H1 (cell line): ENCODE data around the gene SH2D7. TPM values are rescaled to one million over a fixed set of nuclear protein-coding genes. Genes with fewer than 3 reads are reported as not detected.

Source experiments
- CTCF ChIA-PET: fragments of 300-600 bp; sonication (Branson Sonifier 250); formaldehyde crosslinking; loops from one replicate; lab custom pipeline; 2021; ENCODE audit not compliant: partially characterized antibody; lab: Charles Lee
- POLR2A ChIA-PET: fragments of 300-600 bp; sonication (Branson Sonifier 250); formaldehyde crosslinking; loops from one replicate; lab custom pipeline; 2021; ENCODE audit warnings: inconsistent platforms; ENCODE audit not compliant: partially characterized antibody; lab: Charles Lee
- DNase-seq, 2 experiments: peaks; one replicate each; pipeline versions ENCODE4 v3.0.0 to v3.0.0-alpha.2; 2010 to 2022; ENCODE audit warnings: low spot score in 2 of 2, low read depth in 1 of 2, mixed read lengths in 1 of 2
- FAIRE-seq: peaks from 2 replicates; lab custom pipeline; 2011; peaks lifted over from hg19 to GRCh38; lab: Jason Lieb, UNC
- H2AFZ ChIP-seq: 2 replicates; pipeline ENCODE4 v1.8.1; 2012; ENCODE audit warnings: low read length, inconsistent platforms
- H2AK5ac ChIP-seq: 2 replicates; pipeline ENCODE4 v1.6.1; 2013; ENCODE audit warnings: low read depth, low read length
- H2BK120ac ChIP-seq: replicated peaks from 2 replicates; pipeline ENCODE3; 2013; ENCODE audit warnings: low read depth, low read length, inconsistent platforms
- H2BK12ac ChIP-seq: 2 replicates; pipeline ENCODE4 v1.6.1; 2013; ENCODE audit warnings: low read depth, low read length
- H2BK15ac ChIP-seq: 2 replicates; pipeline ENCODE4 v1.6.1; 2013; ENCODE audit warnings: low read length
- H2BK20ac ChIP-seq: 2 replicates; pipeline ENCODE4 v1.6.1; 2013; ENCODE audit warnings: low read length
- H2BK5ac ChIP-seq: 2 replicates; pipeline ENCODE4 v1.6.1; 2013; ENCODE audit warnings: low read depth, low read length
- H3K14ac ChIP-seq: 2 replicates; pipeline ENCODE4 v1.6.1; 2013; ENCODE audit warnings: inconsistent platforms; ENCODE audit not compliant: insufficient read length
- H3K18ac ChIP-seq: 2 replicates; pipeline ENCODE4 v1.6.1; 2013; ENCODE audit warnings: low read length; ENCODE audit errors: extremely low read depth
- H3K23ac ChIP-seq: 2 replicates; pipeline ENCODE4 v1.6.1; 2013; ENCODE audit warnings: inconsistent platforms; ENCODE audit not compliant: insufficient read length
- H3K23me2 ChIP-seq: 2 replicates; pipeline ENCODE4 v1.6.1; 2013; ENCODE audit warnings: low read depth, low read length
- H3K27ac ChIP-seq: 2 replicates; pipeline ENCODE4 v1.6.1; 2011; ENCODE audit warnings: low read depth, low read length, inconsistent platforms
- H3K27me3 ChIP-seq, 4 experiments: replicated peaks in 1 of 4; 1 replicate in 1 of 4; 2 replicates in 3 of 4; pipeline versions ENCODE4 v1.6.1 to v1.8.1; 2011 to 2013; ENCODE audit warnings: low read length in 3 of 4, mild to moderate bottlenecking in 3 of 4, inconsistent platforms in 2 of 4, mixed read lengths in 2 of 4, moderate library complexity in 1 of 4; ENCODE audit not compliant: control insufficient read depth in 3 of 4, insufficient read depth in 3 of 4; ENCODE audit errors: extremely low read depth in 1 of 4
- H3K36me3 ChIP-seq, 4 experiments: 2 replicates each; pipeline versions ENCODE4 v1.6.1 to v1.8.1; 2011 to 2013; ENCODE audit warnings: mild to moderate bottlenecking in 4 of 4, low read length in 3 of 4, moderate library complexity in 2 of 4, control low read depth in 1 of 4, inconsistent platforms in 1 of 4; ENCODE audit not compliant: insufficient read depth in 4 of 4, control insufficient read depth in 2 of 4
- H3K4ac ChIP-seq: replicated peaks from 2 replicates; pipeline ENCODE3; 2013; ENCODE audit warnings: low read length, low read depth, mixed read lengths, inconsistent platforms; ENCODE audit not compliant: insufficient read length
- H3K4me1 ChIP-seq, 4 experiments: replicated peaks in 1 of 4; 1 replicate in 1 of 4; 2 replicates in 3 of 4; pipeline versions ENCODE4 v1.6.1 to v1.8.1; 2011 to 2013; ENCODE audit warnings: low read length in 3 of 4, inconsistent platforms in 2 of 4, mixed read lengths in 1 of 4; ENCODE audit not compliant: insufficient read depth in 4 of 4, control insufficient read depth in 3 of 4
- H3K4me2 ChIP-seq, 2 experiments: 2 replicates each; pipeline versions ENCODE4 v1.6.1 to v1.8.1; 2011 to 2013; ENCODE audit warnings: low read depth in 2 of 2, low read length in 2 of 2, control low read depth in 1 of 2, inconsistent platforms in 1 of 2, mild to moderate bottlenecking in 1 of 2; ENCODE audit not compliant: insufficient read depth in 1 of 2
- H3K4me3 ChIP-seq, 4 experiments: fragments of 200-600, 300-600 bp in 1 of 4; sonication (generic), shearing (Covaris generic), sonication (Bioruptor Twin) in 1 of 4; 2 replicates each; pipeline versions ENCODE4 v1.5.1 to v1.8.1; 2011 to 2016; ENCODE audit warnings: low read length in 4 of 4, low read depth in 3 of 4, control low read depth in 2 of 4, inconsistent platforms in 2 of 4, mild to moderate bottlenecking in 2 of 4, mixed read lengths in 1 of 4, moderate library complexity in 1 of 4; ENCODE audit not compliant: insufficient read depth in 2 of 4; ENCODE audit errors: extremely low read depth in 1 of 4
- H3K56ac ChIP-seq: replicated peaks from 2 replicates; pipeline ENCODE3; 2013; ENCODE audit warnings: low read depth, mild to moderate bottlenecking, mixed read lengths, low read length, inconsistent platforms; ENCODE audit not compliant: insufficient read length
- H3K79me1 ChIP-seq: 2 replicates; pipeline ENCODE4 v1.6.1; 2013; ENCODE audit warnings: low read depth, low read length, control low read depth
- H3K79me2 ChIP-seq, 2 experiments: 2 replicates each; pipeline versions ENCODE4 v1.6.1 to v1.8.1; 2012 to 2013; ENCODE audit warnings: low read length in 2 of 2, mild to moderate bottlenecking in 2 of 2, inconsistent platforms in 1 of 2; ENCODE audit not compliant: insufficient read depth in 2 of 2, control insufficient read depth in 1 of 2
- H3K9ac ChIP-seq, 4 experiments: replicated peaks in 1 of 4; 1 replicate in 1 of 4; 2 replicates in 3 of 4; pipeline versions ENCODE4 v1.6.1 to v1.8.1; 2011 to 2013; ENCODE audit warnings: low read depth in 3 of 4, low read length in 3 of 4, control low read depth in 2 of 4, mild to moderate bottlenecking in 2 of 4, moderate library complexity in 2 of 4, inconsistent platforms in 1 of 4; ENCODE audit errors: extremely low read depth in 1 of 4
- H3K9me3 ChIP-seq, 2 experiments: 2 replicates each; pipeline versions ENCODE4 v1.6.1 to v1.8.1; 2012 to 2013; ENCODE audit warnings: mild to moderate bottlenecking in 2 of 2, moderate library complexity in 2 of 2, control low read depth in 1 of 2, inconsistent platforms in 1 of 2, low read depth in 1 of 2, low read length in 1 of 2, mixed read lengths in 1 of 2; ENCODE audit not compliant: insufficient read depth in 2 of 2
- H4K20me1 ChIP-seq, 2 experiments: replicated peaks in 1 of 2; 2 replicates each; pipeline versions ENCODE3 to v1.8.1; 2011 to 2013; ENCODE audit warnings: inconsistent platforms in 2 of 2, low read length in 2 of 2, mild to moderate bottlenecking in 1 of 2; ENCODE audit not compliant: insufficient read depth in 2 of 2, control insufficient read depth in 1 of 2
- H4K5ac ChIP-seq: 2 replicates; pipeline ENCODE4 v1.6.1; 2013; ENCODE audit warnings: low read length, low read depth, mixed read lengths, inconsistent platforms; ENCODE audit not compliant: insufficient read length
- H4K8ac ChIP-seq: 2 replicates; pipeline ENCODE4 v1.8.0; 2013; ENCODE audit warnings: mild to moderate bottlenecking, moderate library complexity, low read length, inconsistent platforms; ENCODE audit not compliant: insufficient read depth; ENCODE audit errors: extremely low read depth
- H4K91ac ChIP-seq: replicated peaks from 2 replicates; pipeline ENCODE3; 2013; ENCODE audit warnings: low read length, mixed read lengths, inconsistent platforms; ENCODE audit not compliant: insufficient read length
- HDAC2 ChIP-seq, 2 experiments: fragments of 300-600 bp in 1 of 2; sonication (generic) in 1 of 2; IDR thresholded peaks; 2 replicates each; pipeline ENCODE4 v1.6.1; 2011 to 2012; ENCODE audit warnings: low read depth in 2 of 2, low read length in 2 of 2, mild to moderate bottlenecking in 2 of 2, moderate library complexity in 2 of 2, borderline replicate concordance in 1 of 2, inconsistent platforms in 1 of 2
- SUZ12 ChIP-seq: fragments of 200-600 bp; sonication (generic); IDR thresholded peaks from 2 replicates; pipeline ENCODE4 v1.6.1; 2012; ENCODE audit warnings: mild to moderate bottlenecking, inconsistent platforms, low read length, moderate library complexity, mixed read lengths
- TEAD4 ChIP-seq: IDR thresholded peaks from 2 replicates; pipeline ENCODE4 v1.6.1; 2012; ENCODE audit warnings: low read depth, low read length, inconsistent platforms, mixed read lengths
- polyA plus RNA-seq, 7 experiments: library from polyadenylated mRNA; depleted of rRNA in 3 of 7; stranded (reverse) in 5 of 7; unstranded in 2 of 7; fragments of >200 nt in 5 of 7; fragments of 200-250 nt in 2 of 7; gene quantifications; 1 replicate in 5 of 7; 2 replicates in 1 of 7; 4 replicates in 1 of 7; pipeline versions ENCODE4 v1.2.1 to v1.2.3, GENCODE V29; 2011 to 2013; ENCODE audit warnings: missing spikeins in 2 of 7, mixed read lengths in 2 of 7
- total RNA-seq: library from RNA; stranded (reverse); fragmentation: NEBNext Ultra II Directional; extraction: Animal tissue kit (Norgen Biotek cat#: 25700); gene quantifications from 2 replicates; pipeline ENCODE4 v1.2.1, GENCODE V29; 2021
- TF ChIP-seq, protein P1 (sequence below): IDR thresholded peaks from 2 replicates; pipeline ENCODE4 v1.6.1; 2011; ENCODE audit warnings: low read length, improper control_type of control experiment

The SH2D7 gene
- total and polyA plus RNA-seq, 2 of the 8 experiments (the other 6 are each of a cell fraction or from before 2014, with no cell fraction given), result not detected

DNA sequence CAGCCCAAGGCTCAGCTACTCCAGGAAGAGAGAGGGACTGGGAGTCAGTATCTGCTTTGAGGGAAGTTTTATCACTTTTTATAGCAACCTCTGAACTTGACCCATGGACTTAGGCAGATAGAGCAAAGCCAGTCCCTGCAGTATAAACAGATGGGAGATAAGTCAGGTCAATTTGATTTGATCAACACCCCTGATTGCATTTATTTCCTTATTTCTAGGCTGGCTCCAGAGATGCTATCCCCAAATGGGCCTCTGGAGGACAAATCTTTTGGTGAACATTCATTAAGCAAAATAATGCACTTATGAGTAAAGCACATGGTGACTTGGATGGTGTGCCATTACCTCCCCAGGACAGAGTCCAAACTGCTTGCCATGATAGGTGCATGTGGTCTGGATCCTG is 47.9 kb downstream of the SH2D7 start:
- ChIA-PET POLR2A (interaction anchor here (0.6 to 1.2 kb wide), 2 partner anchors 9 to 20 kb away, joined by 3 read pairs; partner anchors contain the start of gene IDH3A), CTCF (interaction anchor here (1.5 to 2.9 kb wide), 5 partner anchors 13 to 101 kb away, joined by 5 to 17 read pairs (median 7); no protein-coding TSS in a partner anchor)
- no peak overlapping the region for H2AFZ ChIP-seq
- no peak overlapping the region for H2BK15ac ChIP-seq
- no peak overlapping the region for H3K27ac ChIP-seq
- no peaks in the 10 kb centered on the region for H3K9me3 ChIP-seq
- no peak overlapping the region for H3K4me3 ChIP-seq
- DNase-seq (no peak), FAIRE-seq (no peak)
- no peak overlapping the region for H4K91ac ChIP-seq
- H4K20me1 ChIP-seq, result no peaks in the 10 kb centered on the region
- no peak overlapping the region for H3K14ac ChIP-seq
- H4K8ac ChIP-seq, result no peak overlapping the region
- no peaks in the 10 kb centered on the region for H3K79me1 ChIP-seq
- H3K23ac ChIP-seq, result no peak overlapping the region
- no peak overlapping the region for H2BK120ac ChIP-seq
- no peak overlapping the region for H4K5ac ChIP-seq
- H3K23me2 ChIP-seq, result no peaks in the 10 kb centered on the region
- H2AK5ac ChIP-seq, result no peak overlapping the region
- H3K79me2 ChIP-seq, result no peaks in the 10 kb centered on the region
- TF ChIP-seq TEAD4, result no peak
- TF ChIP-seq, protein P1, sequence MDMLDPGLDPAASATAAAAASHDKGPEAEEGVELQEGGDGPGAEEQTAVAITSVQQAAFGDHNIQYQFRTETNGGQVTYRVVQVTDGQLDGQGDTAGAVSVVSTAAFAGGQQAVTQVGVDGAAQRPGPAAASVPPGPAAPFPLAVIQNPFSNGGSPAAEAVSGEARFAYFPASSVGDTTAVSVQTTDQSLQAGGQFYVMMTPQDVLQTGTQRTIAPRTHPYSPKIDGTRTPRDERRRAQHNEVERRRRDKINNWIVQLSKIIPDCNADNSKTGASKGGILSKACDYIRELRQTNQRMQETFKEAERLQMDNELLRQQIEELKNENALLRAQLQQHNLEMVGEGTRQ, result no peak
- no peak for TF ChIP-seq SUZ12
- no peak for TF ChIP-seq HDAC2 (IDR thresholded peaks at IDR 0.05; ENCODE audit: borderline replicate concordance in 1 of 2, low read depth in 2 of 2, low read length in 2 of 2)
- H2BK5ac ChIP-seq, result no peak overlapping the region
- no peak overlapping the region for H3K4me2 ChIP-seq
- no peaks in the 10 kb centered on the region for H3K36me3 ChIP-seq
- no peak overlapping the region for H3K4ac ChIP-seq
- no peaks in the 10 kb centered on the region for H3K4me1 ChIP-seq
- no peaks in the 10 kb centered on the region for H3K27me3 ChIP-seq
- H2BK12ac ChIP-seq, result no peak overlapping the region
- H2BK20ac ChIP-seq, result no peak overlapping the region
- no peak overlapping the region for H3K18ac ChIP-seq
- no peak overlapping the region for H3K9ac ChIP-seq
- H3K56ac ChIP-seq, result no peak overlapping the region
